Tibial artery (tissue), 4 donors: ENCODE measurements around the gene SH3RF1.
"Not testable (repeated sequence)": the region's sequence is repeated elsewhere in the genome, so short reads cannot be mapped to it uniquely, and the experiment has no call there.

ENCODE experiments used
- DNase-seq, 2 donors: peaks; one replicate each; pipeline ENCODE4 v3.0.0-alpha.2; 2019
- H3K27ac ChIP-seq, 2 donors: fragments of 200-600 bp; sonication (generic) in 1 of 2; 1 replicate in 1 of 2; 2 replicates in 1 of 2; pipeline ENCODE4 v1.5.1; 2018 to 2019; ENCODE audit warnings: mild to moderate bottlenecking in 1 of 2
- H3K27me3 ChIP-seq, 2 donors: fragments of 200-600 bp; sonication (generic) in 1 of 2; one replicate each; pipeline versions ENCODE4 v1.5.1 to v1.6.0; 2016 to 2019
- H3K36me3 ChIP-seq, 3 donors: fragments of 200-600 bp; sonication (generic) in 2 of 3; one replicate each; pipeline ENCODE4 v1.5.1; 2016 to 2019; ENCODE audit warnings: mild to moderate bottlenecking in 2 of 3
- H3K4me1 ChIP-seq, 4 donors: fragments of 200-600 bp; sonication (generic) in 2 of 4; 1 replicate in 3 of 4; 2 replicates in 1 of 4; pipeline ENCODE4 v1.5.1; 2016 to 2019
- H3K4me3 ChIP-seq, 2 donors: fragments of 200-600 bp; sonication (generic) in 1 of 2; 1 replicate in 1 of 2; 2 replicates in 1 of 2; pipeline ENCODE4 v1.5.1; 2018 to 2019; ENCODE audit warnings: mild to moderate bottlenecking in 2 of 2
- H3K9me3 ChIP-seq, 3 donors: fragments of 200-600 bp; sonication (generic) in 1 of 3; one replicate each; pipeline ENCODE4 v1.5.1; 2016 to 2019
- intact Hi-C: fragments of 100-400 bp; cut with DNase I; formaldehyde crosslinking; loops from one replicate; pipeline ENCODE4 v1.15.0; 2023; ENCODE audit warnings: low total_unique reads
- TF ChIP-seq, protein P1 (sequence below), 2 experiments: fragments of 200-600 bp in 1 of 2; fragments of 450-650 bp in 1 of 2; IDR thresholded peaks; one replicate each; pipeline ENCODE4 v1.5.1; 2017 to 2019; ENCODE audit warnings: antibody characterized with exemption in 2 of 2, mild to moderate bottlenecking in 1 of 2, moderate library complexity in 1 of 2

SH3RF1 gene

DNA sequence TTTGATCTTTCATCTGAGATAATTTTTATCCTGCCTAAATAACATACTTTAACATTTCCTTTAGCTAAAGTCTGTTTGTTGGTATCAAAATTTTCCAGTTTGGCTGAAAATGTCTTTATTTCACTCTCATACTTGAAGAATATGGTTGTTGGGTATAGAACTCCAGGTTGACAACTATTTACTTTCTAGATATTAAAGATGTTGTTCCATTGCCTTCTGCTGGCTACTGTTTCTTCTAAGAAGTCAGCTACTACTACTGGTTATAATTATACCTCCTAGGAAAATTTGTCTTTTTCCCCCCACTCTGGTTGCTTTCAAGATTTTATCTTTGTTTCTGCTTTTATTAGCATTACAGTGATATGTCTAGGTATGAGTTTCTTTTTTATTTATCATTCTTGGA lies 75.7 kb downstream of the SH3RF1 start:
- Histone ChIP-seq H3K27ac (no peak overlapping the region), H3K4me1 (peaks cover 0 to 4% (median 1%) of the 10 kb centered on the region in 4 donors), H3K9me3 (no peaks in the 10 kb centered on the region), H3K36me3 (peaks cover 0 to 3% (median 0%) of the 10 kb centered on the region in 3 donors), H3K4me3 (no peak overlapping the region), H3K27me3 (no peaks in the 10 kb centered on the region)
- TF ChIP-seq, protein P1, sequence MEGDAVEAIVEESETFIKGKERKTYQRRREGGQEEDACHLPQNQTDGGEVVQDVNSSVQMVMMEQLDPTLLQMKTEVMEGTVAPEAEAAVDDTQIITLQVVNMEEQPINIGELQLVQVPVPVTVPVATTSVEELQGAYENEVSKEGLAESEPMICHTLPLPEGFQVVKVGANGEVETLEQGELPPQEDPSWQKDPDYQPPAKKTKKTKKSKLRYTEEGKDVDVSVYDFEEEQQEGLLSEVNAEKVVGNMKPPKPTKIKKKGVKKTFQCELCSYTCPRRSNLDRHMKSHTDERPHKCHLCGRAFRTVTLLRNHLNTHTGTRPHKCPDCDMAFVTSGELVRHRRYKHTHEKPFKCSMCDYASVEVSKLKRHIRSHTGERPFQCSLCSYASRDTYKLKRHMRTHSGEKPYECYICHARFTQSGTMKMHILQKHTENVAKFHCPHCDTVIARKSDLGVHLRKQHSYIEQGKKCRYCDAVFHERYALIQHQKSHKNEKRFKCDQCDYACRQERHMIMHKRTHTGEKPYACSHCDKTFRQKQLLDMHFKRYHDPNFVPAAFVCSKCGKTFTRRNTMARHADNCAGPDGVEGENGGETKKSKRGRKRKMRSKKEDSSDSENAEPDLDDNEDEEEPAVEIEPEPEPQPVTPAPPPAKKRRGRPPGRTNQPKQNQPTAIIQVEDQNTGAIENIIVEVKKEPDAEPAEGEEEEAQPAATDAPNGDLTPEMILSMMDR (IDR thresholded peaks at IDR 0.05), result no peak
- intact Hi-C loops, result no loop called here
- no peak for DNase-seq

DNA sequence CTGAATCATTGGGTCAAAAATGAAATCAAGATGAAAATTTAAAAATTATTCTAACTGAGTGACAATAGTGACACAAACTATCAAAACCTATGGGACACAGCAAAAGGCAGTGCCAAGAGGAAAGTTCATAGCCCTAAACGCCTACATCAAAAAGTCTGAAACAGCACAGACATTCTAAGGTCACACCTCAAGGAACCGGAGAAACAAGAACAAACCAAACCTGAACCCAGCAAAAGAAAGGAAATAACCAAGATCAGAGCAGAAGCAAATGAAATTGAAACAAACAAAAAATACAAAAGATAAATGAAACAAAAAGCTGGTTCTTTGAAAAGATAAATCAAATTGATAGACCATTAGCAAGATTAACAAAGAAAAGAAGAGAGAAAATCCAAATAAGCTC lies 80.8 kb downstream of the SH3RF1 start:
- H3K27ac ChIP-seq, intact Hi-C loops: not testable (repeated sequence)

DNA sequence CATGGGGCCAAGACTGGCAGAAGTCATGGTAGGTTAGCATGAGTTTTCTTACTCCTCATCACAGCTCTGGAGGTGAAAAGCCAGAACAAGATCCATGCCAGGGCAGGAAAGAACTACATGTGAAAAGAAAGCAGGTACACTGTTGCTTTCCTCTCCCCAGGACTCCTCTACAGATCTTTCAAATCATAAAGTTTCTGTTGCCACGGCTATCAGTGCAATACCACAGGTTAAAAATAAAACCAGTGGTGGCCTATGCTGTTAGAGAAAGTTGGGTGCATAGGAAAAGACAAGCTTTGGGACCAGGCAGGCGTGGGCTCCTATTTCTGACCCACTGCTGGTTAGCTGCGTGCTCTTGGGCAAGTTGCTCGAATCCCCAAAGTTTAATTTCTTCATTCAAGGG lies 81.4 kb downstream of the SH3RF1 start:
- H3K4me1 ChIP-seq, result peaks cover 0 to 20% (median 4%) of the 10 kb centered on the region in 4 donors
- no peaks in the 10 kb centered on the region for H3K36me3 ChIP-seq
- no peak for DNase-seq
- TF ChIP-seq, protein P1 (IDR thresholded peaks at IDR 0.05), result no peak
- no peaks in the 10 kb centered on the region for H3K9me3 ChIP-seq
- no peak overlapping the region for H3K4me3 ChIP-seq
- H3K27ac ChIP-seq, result no peak overlapping the region
- no peaks in the 10 kb centered on the region for H3K27me3 ChIP-seq
- intact Hi-C loops, result no loop called here

More for the DNA sequence above, 80.8 kb downstream of the SH3RF1 start:
- not testable (repeated sequence) for H3K4me3 ChIP-seq, H3K27me3 ChIP-seq, H3K9me3 ChIP-seq, DNase-seq, H3K36me3 ChIP-seq
- peaks cover 0 to 14% (median 4%) of the 10 kb centered on the region in 4 donors for H3K4me1 ChIP-seq

DNA sequence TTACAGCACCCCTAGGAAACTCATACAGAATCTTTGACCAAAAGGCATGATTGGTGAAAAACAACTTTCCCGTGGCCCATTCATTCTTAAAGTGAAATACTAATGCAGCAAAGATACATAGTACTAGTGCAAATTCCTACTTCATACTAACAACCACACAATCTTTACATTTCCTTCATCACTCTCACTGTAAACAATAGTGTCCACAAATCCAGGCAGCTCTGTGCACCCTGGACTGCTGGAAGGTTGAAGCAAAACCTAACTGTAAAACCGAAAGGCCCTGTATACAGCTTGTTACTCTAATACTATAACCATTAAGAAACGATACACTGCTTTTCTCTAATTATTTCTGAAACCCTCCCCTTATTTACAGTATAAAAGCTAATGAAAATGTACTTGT lies 82.6 kb downstream of the SH3RF1 start:
- no peak overlapping the region for H3K27ac ChIP-seq
- intact Hi-C loops, result no loop called here
- TF ChIP-seq, protein P1 (IDR thresholded peaks at IDR 0.05), result no peak

DNA sequence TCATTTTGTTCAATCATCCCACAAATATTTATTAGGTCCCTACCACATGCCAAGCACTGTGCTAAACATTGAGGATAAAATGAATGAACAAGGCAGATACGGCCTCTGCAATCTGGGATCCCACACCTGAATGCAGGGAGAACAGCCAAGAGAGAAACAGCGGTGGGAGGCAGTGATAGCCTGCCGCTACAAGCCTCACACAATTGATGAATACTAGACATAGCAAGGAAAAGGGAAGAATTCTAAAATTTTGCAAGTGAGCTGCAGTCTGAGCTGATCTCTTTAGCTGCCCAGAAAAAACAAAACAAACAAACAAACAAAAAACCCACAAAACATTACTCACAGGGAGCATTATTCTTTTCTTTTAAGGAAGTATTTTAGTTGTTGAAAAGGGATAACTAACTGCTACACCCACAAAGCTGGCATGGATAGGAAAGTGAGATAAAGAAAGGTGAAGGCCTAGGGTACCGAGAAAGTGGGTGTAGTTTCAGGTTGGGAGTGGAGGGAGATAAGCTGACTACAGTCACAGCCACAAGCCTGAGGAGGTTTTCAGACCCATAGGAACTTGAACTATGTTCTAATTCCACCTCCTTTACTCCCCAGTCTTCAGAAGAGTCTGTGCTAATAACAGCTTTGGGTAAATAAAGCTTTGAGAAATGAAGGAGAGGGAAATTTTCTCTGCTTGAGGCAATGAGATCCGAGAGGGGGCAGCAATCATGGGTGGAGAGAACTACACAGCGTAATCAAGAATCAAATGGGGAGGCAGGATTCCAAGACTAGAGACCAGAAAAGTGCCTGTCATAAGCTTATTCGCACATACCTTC lies 85.4 kb downstream of the SH3RF1 start:
- TF ChIP-seq, protein P1 (IDR thresholded peaks at IDR 0.05), result no peak
- no peaks in the 10 kb centered on the region for H3K27me3 ChIP-seq
- intact Hi-C loops, result no loop called here
- no peaks in the 10 kb centered on the region for H3K9me3 ChIP-seq
- H3K27ac ChIP-seq, result no peak overlapping the region
- H3K4me1 ChIP-seq, result peaks cover 0 to 37% (median 14%) of the 10 kb centered on the region in 4 donors
- H3K36me3 ChIP-seq, result no peaks in the 10 kb centered on the region
- no peak for DNase-seq
- H3K4me3 ChIP-seq, result no peak overlapping the region

More for the DNA sequence above, 82.6 kb downstream of the SH3RF1 start:
- Histone ChIP-seq H3K4me1 (peaks cover 0 to 32% (median 10%) of the 10 kb centered on the region in 4 donors), H3K4me3 (no peak overlapping the region), H3K27me3 (no peaks in the 10 kb centered on the region), H3K9me3 (no peaks in the 10 kb centered on the region), H3K36me3 (no peaks in the 10 kb centered on the region)
- DNase-seq, result no peak

DNA sequence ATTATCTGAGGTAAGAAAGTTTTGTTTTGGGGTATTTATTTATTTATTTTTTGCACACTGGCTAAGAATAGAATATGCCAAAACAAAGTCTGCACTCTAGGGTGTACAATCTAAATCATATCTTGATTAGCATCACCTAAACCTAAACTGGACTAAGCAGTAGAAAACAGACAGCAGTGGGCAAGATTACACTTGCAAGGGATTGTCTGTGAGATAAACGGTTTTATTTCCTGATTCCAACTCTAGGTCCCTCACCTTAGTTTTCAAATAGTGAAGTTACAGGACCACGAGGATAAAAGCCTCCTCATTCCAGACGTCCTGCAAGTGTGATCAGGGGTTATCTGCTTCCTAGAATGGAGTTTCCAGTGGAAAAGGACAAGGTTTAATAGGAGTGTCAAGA lies 86.1 kb downstream of the SH3RF1 start:
- no peak for DNase-seq
- Histone ChIP-seq H3K4me3 (no peak overlapping the region), H3K4me1 (peaks cover 0 to 43% (median 20%) of the 10 kb centered on the region in 4 donors), H3K27me3 (no peaks in the 10 kb centered on the region), H3K27ac (no peak overlapping the region), H3K36me3 (no peaks in the 10 kb centered on the region), H3K9me3 (no peaks in the 10 kb centered on the region)
- TF ChIP-seq, protein P1 (IDR thresholded peaks at IDR 0.05), result no peak
- intact Hi-C loops, result no loop called here
